ENCODE measurements around the gene LRCH1. TPM values are rescaled to one million over a fixed set of nuclear protein-coding genes. Genes with fewer than 3 reads are reported as not detected.

The LRCH1 gene
- total and polyA plus RNA-seq, 10 of the 15 experiments (the other 5 are each of a cell fraction or from before 2014, with no cell fraction given): 5.3 to 48.9 (median 14.4) TPM

DNA sequence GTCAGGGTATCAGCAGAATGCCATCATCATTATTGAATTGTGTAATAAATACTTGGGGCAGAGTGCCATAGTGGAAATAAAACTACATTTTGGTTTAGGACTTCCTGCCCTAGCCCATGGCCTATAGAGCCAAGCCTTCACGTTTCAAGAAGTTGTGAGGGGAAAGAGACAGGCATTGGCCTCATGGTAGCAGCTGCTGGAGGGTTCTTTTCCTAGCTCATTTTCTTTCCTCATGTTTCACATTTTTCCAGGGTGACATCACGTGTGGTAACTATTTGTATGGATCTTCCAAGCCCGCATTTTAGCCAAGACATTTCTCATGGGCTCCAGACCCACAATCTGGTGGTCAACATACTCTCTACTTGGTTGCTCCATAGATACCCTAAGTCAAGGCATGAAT is 80.4 kb downstream of the LRCH1 start (continued):
- TF ChIP-seq, protein P1, sequence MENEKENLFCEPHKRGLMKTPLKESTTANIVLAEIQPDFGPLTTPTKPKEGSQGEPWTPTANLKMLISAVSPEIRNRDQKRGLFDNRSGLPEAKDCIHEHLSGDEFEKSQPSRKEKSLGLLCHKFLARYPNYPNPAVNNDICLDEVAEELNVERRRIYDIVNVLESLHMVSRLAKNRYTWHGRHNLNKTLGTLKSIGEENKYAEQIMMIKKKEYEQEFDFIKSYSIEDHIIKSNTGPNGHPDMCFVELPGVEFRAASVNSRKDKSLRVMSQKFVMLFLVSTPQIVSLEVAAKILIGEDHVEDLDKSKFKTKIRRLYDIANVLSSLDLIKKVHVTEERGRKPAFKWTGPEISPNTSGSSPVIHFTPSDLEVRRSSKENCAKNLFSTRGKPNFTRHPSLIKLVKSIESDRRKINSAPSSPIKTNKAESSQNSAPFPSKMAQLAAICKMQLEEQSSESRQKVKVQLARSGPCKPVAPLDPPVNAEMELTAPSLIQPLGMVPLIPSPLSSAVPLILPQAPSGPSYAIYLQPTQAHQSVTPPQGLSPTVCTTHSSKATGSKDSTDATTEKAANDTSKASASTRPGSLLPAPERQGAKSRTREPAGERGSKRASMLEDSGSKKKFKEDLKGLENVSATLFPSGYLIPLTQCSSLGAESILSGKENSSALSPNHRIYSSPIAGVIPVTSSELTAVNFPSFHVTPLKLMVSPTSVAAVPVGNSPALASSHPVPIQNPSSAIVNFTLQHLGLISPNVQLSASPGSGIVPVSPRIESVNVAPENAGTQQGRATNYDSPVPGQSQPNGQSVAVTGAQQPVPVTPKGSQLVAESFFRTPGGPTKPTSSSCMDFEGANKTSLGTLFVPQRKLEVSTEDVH (IDR thresholded peaks at IDR 0.05; ENCODE audit: low read depth, partially characterized antibody): no peak
- TF ChIP-seq CHD2 (IDR thresholded peaks at IDR 0.05; ENCODE audit: borderline replicate concordance, low read depth, low read length) (no peak), SMARCA5 (IDR thresholded peaks at IDR 0.05) (no peak), RAD21 (IDR thresholded peaks at IDR 0.05; ENCODE audit: insufficient read depth, low read depth, low read length) (no peak), SRF (IDR thresholded peaks at IDR 0.05; ENCODE audit: low read depth in 2 of 2, low read length in 2 of 2) (no peak), ESRRA (IDR thresholded peaks at IDR 0.05; ENCODE audit: low read length) (no peak), RBBP5 (conservative IDR thresholded peaks at IDR 0.05) (no peak), POU2F2 (IDR thresholded peaks at IDR 0.05; ENCODE audit: borderline replicate concordance, low read depth, low read length) (no peak), LARP7 (IDR thresholded peaks at IDR 0.05) (no peak), TCF3 (IDR thresholded peaks at IDR 0.05; ENCODE audit: borderline replicate concordance, insufficient read depth, low read depth, low read length) (no peak), ATF3 (IDR thresholded peaks at IDR 0.05; ENCODE audit: borderline replicate concordance, extremely low read depth, low read depth, low read length) (no peak), RB1 (IDR thresholded peaks at IDR 0.05; ENCODE audit: borderline replicate concordance) (no peak), KAT2A (conservative IDR thresholded peaks at IDR 0.05; ENCODE audit: control insufficient read depth, low read depth, low read length) (no peak), NR2F1 (conservative IDR thresholded peaks at IDR 0.05) (no peak), SPI1 (IDR thresholded peaks at IDR 0.05; ENCODE audit: borderline replicate concordance, insufficient read depth, low read depth, low read length) (no peak)
- TF ChIP-seq, protein P2, sequence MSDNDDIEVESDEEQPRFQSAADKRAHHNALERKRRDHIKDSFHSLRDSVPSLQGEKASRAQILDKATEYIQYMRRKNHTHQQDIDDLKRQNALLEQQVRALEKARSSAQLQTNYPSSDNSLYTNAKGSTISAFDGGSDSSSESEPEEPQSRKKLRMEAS (IDR thresholded peaks at IDR 0.05; ENCODE audit: low read depth, low read length): no peak

All from GM12878 (cell line).